BLaER1 treated with 17β-estradiol and CSF1 and Interleukin-3, amounts not matched to agents 10 nM and 100 nM (cell line): Measurements from ENCODE around the gene SPZ1.
A peak's percentile ranks its signal among the peaks of the same experiment; 100 is the strongest.

ENCODE experiments used
- H3K27ac ChIP-seq, 11 experiments: shearing (Covaris generic); formaldehyde crosslinking; 2 replicates each; pipeline ENCODE4 v1.8.1; 2022
- H3K27me3 ChIP-seq, 11 experiments: shearing (Covaris generic); formaldehyde crosslinking; 2 replicates each; pipeline ENCODE4 v1.8.1; 2022
- H3K36me3 ChIP-seq, 11 experiments: shearing (Covaris generic); formaldehyde crosslinking; 2 replicates each; pipeline ENCODE4 v1.8.1; 2022
- H3K4me1 ChIP-seq, 10 experiments: shearing (Covaris generic); formaldehyde crosslinking; 2 replicates each; pipeline ENCODE4 v1.8.1; 2022
- H3K4me2 ChIP-seq, 11 experiments: shearing (Covaris generic); formaldehyde crosslinking; 2 replicates each; pipeline ENCODE4 v1.8.1; 2022
- H3K4me3 ChIP-seq, 10 experiments: shearing (Covaris generic); formaldehyde crosslinking; 2 replicates each; pipeline ENCODE4 v1.8.1; 2022
- H3K9ac ChIP-seq, 11 experiments: shearing (Covaris generic); formaldehyde crosslinking; 2 replicates each; pipeline ENCODE4 v1.8.1; 2022
- H3K9me3 ChIP-seq, 11 experiments: shearing (Covaris generic); formaldehyde crosslinking; replicated peaks in 1 of 11; 2 replicates each; pipeline ENCODE4 v1.8.1; 2022
- H4K20me1 ChIP-seq, 11 experiments: shearing (Covaris generic); formaldehyde crosslinking; 2 replicates each; pipeline ENCODE4 v1.8.1; 2022
- Cebpa-rat ChIP-seq, 11 experiments: shearing (Covaris generic); IDR thresholded peaks; 2 replicates each; pipeline ENCODE4 v1.8.1; 2022

SPZ1 gene

GRCh38 chr5:80309871-80310665, 9.7 kb upstream of the SPZ1 start:
- no peak for TF ChIP-seq Cebpa-rat (IDR thresholded peaks at IDR 0.05)
- no peaks in the 10 kb centered on the region for H3K27me3 ChIP-seq
- H4K20me1 ChIP-seq, result no peaks in the 10 kb centered on the region
- H3K4me2 ChIP-seq, result no peak overlapping the region
- H3K4me1 ChIP-seq, result no peaks in the 10 kb centered on the region
- 0 out of 22 replicates have a peak, but pooled peaks cover 0 to 4% (median 0%) of the 10 kb centered on the region in 11 experiments for H3K36me3 ChIP-seq
- H3K4me3 ChIP-seq, result no peak overlapping the region; a peak in 1 of 20 replicates
- no peak overlapping the region for H3K27ac ChIP-seq
- no peak overlapping the region for H3K9ac ChIP-seq
- peaks cover 18 to 38% (median 30%) of the 10 kb centered on the region in 11 experiments for H3K9me3 ChIP-seq

- H4K20me1 ChIP-seq, result no peaks in the 10 kb centered on the region
- H3K9me3 ChIP-seq, result peaks cover 4 to 24% (median 15%) of the 10 kb centered on the region in 11 experiments
- peaks cover 0 to 15% (median 4%) of the 10 kb centered on the region in 10 experiments; a peak in 9 of 20 replicates for H3K4me1 ChIP-seq
- H3K27ac ChIP-seq, result no peak overlapping the region
- H3K27me3 ChIP-seq, result no peaks in the 10 kb centered on the region
- H3K4me2 ChIP-seq, result no peak overlapping the region
- H3K4me3 ChIP-seq, result no peak overlapping the region
- H3K36me3 ChIP-seq, result 0 out of 22 replicates have a peak, but pooled peaks cover 0 to 2% (median 0%) of the 10 kb centered on the region in 11 experiments
- no peak for TF ChIP-seq Cebpa-rat (IDR thresholded peaks at IDR 0.05)
- H3K9ac ChIP-seq, result no peak overlapping the region
Observed at GRCh38 chr5:80315244-80315643, 4.6 kb upstream of the SPZ1 start.

GRCh38 chr5:80318212-80318611, 1.6 kb upstream of the SPZ1 start:
- no peak for TF ChIP-seq Cebpa-rat (IDR thresholded peaks at IDR 0.05)
- Histone ChIP-seq H3K9me3 (peaks cover 0 to 15% (median 5%) of the 10 kb centered on the region in 11 experiments; a peak in 6 of 22 replicates), H4K20me1 (no peaks in the 10 kb centered on the region), H3K9ac (no peak overlapping the region), H3K4me2 (peak overlapping the region in 4 of 11 experiments; percentile 17 to 40 (median 28); a peak in 6 of 22 replicates), H3K36me3 (no peaks in the 10 kb centered on the region), H3K27me3 (no peaks in the 10 kb centered on the region), H3K27ac (no peak overlapping the region), H3K4me3 (no peak overlapping the region), H3K4me1 (peaks cover 0 to 15% (median 4%) of the 10 kb centered on the region in 10 experiments; a peak in 9 of 20 replicates)

GRCh38 chr5:80324912-80325311, 5.1 kb downstream of the SPZ1 start:
- no peaks in the 10 kb centered on the region for H3K36me3 ChIP-seq
- no peak overlapping the region for H3K4me2 ChIP-seq
- peaks cover 0 to 11% (median 3%) of the 10 kb centered on the region in 11 experiments; a peak in 6 of 22 replicates for H3K9me3 ChIP-seq
- TF ChIP-seq Cebpa-rat (IDR thresholded peaks at IDR 0.05), result no peak
- no peaks in the 10 kb centered on the region for H3K4me1 ChIP-seq
- no peaks in the 10 kb centered on the region for H3K27me3 ChIP-seq
- H4K20me1 ChIP-seq, result no peaks in the 10 kb centered on the region
- no peak overlapping the region for H3K4me3 ChIP-seq
- H3K9ac ChIP-seq, result no peak overlapping the region
- no peak overlapping the region for H3K27ac ChIP-seq

GRCh38 chr5:80326468-80326867, 6.7 kb downstream of the SPZ1 start:
- no peak for TF ChIP-seq Cebpa-rat (IDR thresholded peaks at IDR 0.05)
- no peak overlapping the region for H3K9ac ChIP-seq
- H4K20me1 ChIP-seq, result no peaks in the 10 kb centered on the region
- no peaks in the 10 kb centered on the region for H3K36me3 ChIP-seq
- H3K4me1 ChIP-seq, result peaks cover 0 to 3% (median 0%) of the 10 kb centered on the region in 10 experiments; a peak in 1 of 20 replicates
- no peaks in the 10 kb centered on the region for H3K27me3 ChIP-seq
- H3K4me2 ChIP-seq, result no peak overlapping the region
- no peak overlapping the region for H3K4me3 ChIP-seq
- no peak overlapping the region for H3K27ac ChIP-seq
- peaks cover 0 to 5% (median 0%) of the 10 kb centered on the region in 11 experiments; a peak in 2 of 22 replicates for H3K9me3 ChIP-seq

- 0 out of 22 replicates have a peak, but pooled peaks cover 0 to 3% (median 0%) of the 10 kb centered on the region in 11 experiments for H3K9me3 ChIP-seq
- no peaks in the 10 kb centered on the region for H3K36me3 ChIP-seq
- no peaks in the 10 kb centered on the region for H4K20me1 ChIP-seq
- peaks cover 0 to 11% (median 0%) of the 10 kb centered on the region in 10 experiments; a peak in 4 of 20 replicates for H3K4me1 ChIP-seq
- no peaks in the 10 kb centered on the region for H3K27me3 ChIP-seq
- H3K9ac ChIP-seq, result no peak overlapping the region
- no peak overlapping the region for H3K27ac ChIP-seq
- H3K4me3 ChIP-seq, result no peak overlapping the region
- no peak overlapping the region for H3K4me2 ChIP-seq
- no peak for TF ChIP-seq Cebpa-rat (IDR thresholded peaks at IDR 0.05)
Observed at GRCh38 chr5:80337379-80337778, 17.6 kb downstream of the SPZ1 start.

GRCh38 chr5:80339116-80339515, 19.3 kb downstream of the SPZ1 start:
- no peaks in the 10 kb centered on the region for H3K27me3 ChIP-seq
- no peak overlapping the region for H3K4me3 ChIP-seq
- H4K20me1 ChIP-seq, result no peaks in the 10 kb centered on the region
- H3K9ac ChIP-seq, result no peak overlapping the region
- H3K4me2 ChIP-seq, result no peak overlapping the region
- TF ChIP-seq Cebpa-rat (IDR thresholded peaks at IDR 0.05), result no peak
- no peak overlapping the region for H3K27ac ChIP-seq
- H3K9me3 ChIP-seq, result no peaks in the 10 kb centered on the region
- peaks cover 0 to 11% (median 0%) of the 10 kb centered on the region in 10 experiments; a peak in 4 of 20 replicates for H3K4me1 ChIP-seq
- no peaks in the 10 kb centered on the region for H3K36me3 ChIP-seq

- H3K9me3 ChIP-seq, result no peaks in the 10 kb centered on the region
- H3K27ac ChIP-seq, result no peak overlapping the region
- H3K4me1 ChIP-seq, result peaks cover 0 to 11% (median 0%) of the 10 kb centered on the region in 10 experiments; a peak in 4 of 20 replicates
- TF ChIP-seq Cebpa-rat (IDR thresholded peaks at IDR 0.05), result no peak
- no peak overlapping the region for H3K4me3 ChIP-seq
- no peak overlapping the region for H3K9ac ChIP-seq
- no peaks in the 10 kb centered on the region for H3K27me3 ChIP-seq
- H4K20me1 ChIP-seq, result no peaks in the 10 kb centered on the region
- H3K4me2 ChIP-seq, result peak overlapping the region in 2 of 11 experiments; percentile 8 to 40; a peak in 3 of 22 replicates
- H3K36me3 ChIP-seq, result no peaks in the 10 kb centered on the region
Observed at GRCh38 chr5:80341016-80341775, 21.4 kb downstream of the SPZ1 start.

- no peaks in the 10 kb centered on the region for H3K9me3 ChIP-seq
- no peaks in the 10 kb centered on the region for H3K36me3 ChIP-seq
- no peak for TF ChIP-seq Cebpa-rat (IDR thresholded peaks at IDR 0.05)
- H3K4me1 ChIP-seq, result peaks cover 0 to 11% (median 0%) of the 10 kb centered on the region in 10 experiments; a peak in 4 of 20 replicates
- H3K4me3 ChIP-seq, result no peak overlapping the region
- no peaks in the 10 kb centered on the region for H4K20me1 ChIP-seq
- no peaks in the 10 kb centered on the region for H3K27me3 ChIP-seq
- H3K4me2 ChIP-seq, result no peak overlapping the region
- no peak overlapping the region for H3K27ac ChIP-seq
- H3K9ac ChIP-seq, result no peak overlapping the region
Observed at GRCh38 chr5:80343067-80343466, 23.3 kb downstream of the SPZ1 start.
